ENCODE results near the gene THAP8.

Gene THAP8

DNA sequence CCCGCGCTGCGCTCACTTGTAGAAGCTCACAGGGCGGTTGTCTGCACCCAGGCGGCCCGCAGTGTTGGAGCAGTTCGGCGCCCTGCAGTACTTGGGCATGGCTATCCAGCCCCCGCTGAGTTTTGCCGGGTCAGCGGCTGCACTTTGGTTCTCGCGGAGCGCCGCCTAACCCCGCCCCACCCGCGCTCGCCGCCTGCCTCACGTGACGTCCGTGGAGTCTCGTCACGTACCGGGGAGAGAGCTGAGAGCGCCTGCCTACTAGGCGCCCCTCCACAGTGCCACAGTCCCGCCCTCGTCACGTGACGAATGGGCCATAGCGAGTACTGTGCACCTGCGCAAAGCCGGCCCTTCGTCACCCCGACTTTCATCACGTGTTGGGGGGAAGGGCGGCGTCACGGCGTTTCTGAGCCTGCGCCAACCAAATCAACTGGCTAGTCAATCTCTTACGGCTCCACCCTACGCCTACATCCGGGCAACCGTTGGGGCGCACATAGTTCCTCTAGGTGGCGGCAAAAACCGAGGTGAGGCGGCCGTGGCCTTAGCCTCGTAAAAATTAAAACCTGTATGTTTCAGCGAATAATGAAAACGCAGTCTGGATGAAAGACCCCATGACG lies at the start of gene THAP8:
Gene THAP8, minus strand, starts transcription at position 167 of the 614 bp plus-strand sequence. Its CDS starts 68 bp downstream, at position 99.
- TF ChIP-seq EZH2 (IDR thresholded peaks at IDR 0.05) (no peak), FOXP2 (optimal IDR thresholded peaks at IDR 0.05; ENCODE audit: control extremely low read depth, extremely low read length, insufficient read depth) (peak; percentile 83), POLR2AphosphoS5 (IDR thresholded peaks at IDR 0.05; ENCODE audit: borderline replicate concordance, low read depth, low read length) (peak; percentile 88)
- H3K9me3 ChIP-seq (ENCODE audit: low read depth, low read length): no peaks in the 10 kb centered on the region
- H3K36me3 ChIP-seq (ENCODE audit: insufficient read depth, low read length): peaks cover 11% of the 10 kb centered on the region; the same call in 1 of the 2 replicates
- peak within 1 kb of the TSS; percentile 86 for H3K4me3 ChIP-seq
- peak within 1 kb of the TSS; percentile 95 for H3K27ac ChIP-seq
- peak; percentile 93 for DNase-seq (ENCODE audit: low read depth, low spot score)
- peak within 1 kb of the TSS; percentile 89 for H3K9ac ChIP-seq (ENCODE audit: insufficient read length)

DNA sequence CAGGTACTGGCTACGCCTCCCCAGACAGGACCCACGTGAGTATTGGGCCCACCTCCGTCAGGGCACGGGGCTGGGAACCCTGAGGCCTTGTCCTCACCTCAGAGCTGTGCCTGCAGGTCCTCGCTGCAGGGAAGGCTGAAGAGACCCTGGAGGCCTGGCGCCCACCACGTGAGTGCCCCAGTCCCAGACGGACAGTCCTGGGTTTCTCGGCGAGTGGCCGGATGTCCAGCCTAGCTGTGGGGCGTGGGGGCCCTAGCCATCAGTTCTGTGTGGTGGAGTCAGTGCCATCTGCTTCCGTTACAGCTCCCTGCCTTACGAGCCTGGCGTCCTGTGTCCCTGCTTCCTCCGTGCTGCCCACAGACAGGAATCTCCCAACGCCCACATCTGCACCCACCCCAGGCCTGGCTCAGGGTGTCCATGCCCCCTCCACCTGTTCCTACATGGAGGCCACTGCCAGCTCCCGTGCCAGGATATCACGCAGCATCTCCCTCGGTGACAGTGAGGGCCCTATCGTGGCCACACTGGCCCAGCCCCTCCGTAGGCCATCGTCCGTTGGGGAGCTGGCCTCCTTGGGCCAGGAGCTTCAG lies 49.0 kb upstream of the THAP8 start:
- no peak overlapping the region for H3K9ac ChIP-seq (ENCODE audit: insufficient read length)
- peaks cover 17% of the 10 kb centered on the region; the same call in 1 of the 2 replicates for H3K36me3 ChIP-seq (ENCODE audit: insufficient read depth, low read length)
- H3K4me3 ChIP-seq: no peak overlapping the region
- no peak for DNase-seq (ENCODE audit: low read depth, low spot score)
- no peak for TF ChIP-seq POLR2AphosphoS5 (IDR thresholded peaks at IDR 0.05; ENCODE audit: borderline replicate concordance, low read depth, low read length)
- TF ChIP-seq FOXP2 (optimal IDR thresholded peaks at IDR 0.05; ENCODE audit: control extremely low read depth, extremely low read length, insufficient read depth): no peak
- TF ChIP-seq EZH2 (IDR thresholded peaks at IDR 0.05): no peak
- no peaks in the 10 kb centered on the region for H3K9me3 ChIP-seq (ENCODE audit: low read depth, low read length)
- H3K27ac ChIP-seq: no peak overlapping the region

- DNase-seq (ENCODE audit: low read depth, low spot score): no peak
- Histone ChIP-seq H3K4me3 (no peak overlapping the region), H3K9ac (ENCODE audit: insufficient read length) (no peak overlapping the region), H3K27ac (no peak overlapping the region), H3K9me3 (ENCODE audit: low read depth, low read length) (no peaks in the 10 kb centered on the region), H3K36me3 (ENCODE audit: insufficient read depth, low read length) (peaks cover 22% of the 10 kb centered on the region; the same call in 1 of the 2 replicates)
- no peak for TF ChIP-seq FOXP2 (optimal IDR thresholded peaks at IDR 0.05; ENCODE audit: control extremely low read depth, extremely low read length, insufficient read depth)
- TF ChIP-seq POLR2AphosphoS5 (IDR thresholded peaks at IDR 0.05; ENCODE audit: borderline replicate concordance, low read depth, low read length): no peak
- TF ChIP-seq EZH2 (IDR thresholded peaks at IDR 0.05): no peak
These were observed 47.7 kb upstream of the THAP8 start for GRCh38 chr19:36101550-36102327.

GRCh38 chr19:36100476-36100875 lies 46.4 kb upstream of the THAP8 start:
- no peak for DNase-seq (ENCODE audit: low read depth, low spot score)
- Histone ChIP-seq H3K36me3 (ENCODE audit: insufficient read depth, low read length) (peaks cover 22% of the 10 kb centered on the region; the same call in 1 of the 2 replicates), H3K9me3 (ENCODE audit: low read depth, low read length) (no peaks in the 10 kb centered on the region), H3K4me3 (no peak overlapping the region), H3K9ac (ENCODE audit: insufficient read length) (no peak overlapping the region), H3K27ac (no peak overlapping the region)
- TF ChIP-seq EZH2 (IDR thresholded peaks at IDR 0.05) (no peak), FOXP2 (optimal IDR thresholded peaks at IDR 0.05; ENCODE audit: control extremely low read depth, extremely low read length, insufficient read depth) (no peak), POLR2AphosphoS5 (IDR thresholded peaks at IDR 0.05; ENCODE audit: borderline replicate concordance, low read depth, low read length) (no peak)

DNA sequence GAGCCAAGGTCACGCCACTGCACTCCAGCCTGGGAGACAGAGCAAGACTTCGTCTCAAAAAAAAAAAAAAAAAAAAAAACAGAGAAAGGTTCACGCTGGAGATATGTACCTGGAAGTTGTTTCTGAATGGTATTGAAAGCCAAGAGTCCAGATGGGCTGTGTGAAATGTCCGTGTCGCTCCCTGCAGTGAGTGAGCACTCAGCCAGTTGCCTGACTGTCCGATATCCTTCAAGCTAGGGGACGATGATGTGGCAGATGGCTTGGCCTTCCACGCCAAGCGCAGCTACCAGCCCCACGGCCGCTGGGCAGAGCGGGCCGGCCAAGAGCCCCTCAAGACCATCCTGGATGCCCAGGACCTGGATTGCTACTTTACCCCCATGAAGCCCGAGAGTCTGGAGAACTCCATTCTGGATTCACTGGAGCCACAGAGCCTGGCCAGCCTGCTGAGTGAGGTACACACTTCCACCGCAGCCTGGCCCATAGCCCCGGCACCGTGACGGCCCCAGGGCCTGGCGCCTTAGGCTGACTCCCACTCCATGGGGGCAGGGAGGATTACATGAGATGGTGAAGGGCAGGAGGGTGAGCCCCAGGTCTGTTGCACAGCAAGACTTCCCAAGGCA lies 45.2 kb upstream of the THAP8 start:
- H3K9me3 ChIP-seq (ENCODE audit: low read depth, low read length): no peaks in the 10 kb centered on the region
- H3K9ac ChIP-seq (ENCODE audit: insufficient read length): no peak overlapping the region
- no peak for TF ChIP-seq FOXP2 (optimal IDR thresholded peaks at IDR 0.05; ENCODE audit: control extremely low read depth, extremely low read length, insufficient read depth)
- no peak for TF ChIP-seq POLR2AphosphoS5 (IDR thresholded peaks at IDR 0.05; ENCODE audit: borderline replicate concordance, low read depth, low read length)
- no peak for TF ChIP-seq EZH2 (IDR thresholded peaks at IDR 0.05)
- no peak overlapping the region for H3K27ac ChIP-seq
- no peak for DNase-seq (ENCODE audit: low read depth, low spot score)
- H3K4me3 ChIP-seq: no peak overlapping the region
- H3K36me3 ChIP-seq (ENCODE audit: insufficient read depth, low read length): peaks cover 11% of the 10 kb centered on the region; the same call in 1 of the 2 replicates

DNA sequence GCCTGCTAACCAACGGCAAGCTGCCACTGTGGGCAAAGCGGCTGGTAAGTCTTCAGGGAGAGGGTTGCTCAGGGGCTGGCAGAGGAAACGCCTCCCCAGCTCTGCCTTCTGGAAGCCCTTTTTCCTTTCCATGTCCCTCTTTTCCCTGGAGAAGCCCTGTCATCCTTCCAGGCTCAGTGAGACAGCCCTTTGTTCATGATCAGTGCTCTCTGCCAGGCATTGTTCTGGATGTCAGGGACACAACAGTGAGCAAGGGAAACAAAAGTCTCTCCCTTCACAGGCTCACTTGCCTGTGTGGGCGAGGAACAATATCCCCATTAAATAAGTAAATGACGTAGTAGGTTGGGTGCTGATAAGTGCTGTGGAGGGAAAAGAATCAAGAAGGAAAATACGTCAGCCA lies 43.0 kb upstream of the THAP8 start:
- no peak for TF ChIP-seq POLR2AphosphoS5 (IDR thresholded peaks at IDR 0.05; ENCODE audit: borderline replicate concordance, low read depth, low read length)
- no peak for TF ChIP-seq EZH2 (IDR thresholded peaks at IDR 0.05)
- no peak for TF ChIP-seq FOXP2 (optimal IDR thresholded peaks at IDR 0.05; ENCODE audit: control extremely low read depth, extremely low read length, insufficient read depth)
- DNase-seq (ENCODE audit: low read depth, low spot score): no peak
- Histone ChIP-seq H3K9ac (ENCODE audit: insufficient read length) (no peak overlapping the region), H3K9me3 (ENCODE audit: low read depth, low read length) (no peaks in the 10 kb centered on the region), H3K36me3 (ENCODE audit: insufficient read depth, low read length) (peaks cover 19% of the 10 kb centered on the region; the same call in 1 of the 2 replicates), H3K27ac (no peak overlapping the region), H3K4me3 (no peak overlapping the region)

DNA sequence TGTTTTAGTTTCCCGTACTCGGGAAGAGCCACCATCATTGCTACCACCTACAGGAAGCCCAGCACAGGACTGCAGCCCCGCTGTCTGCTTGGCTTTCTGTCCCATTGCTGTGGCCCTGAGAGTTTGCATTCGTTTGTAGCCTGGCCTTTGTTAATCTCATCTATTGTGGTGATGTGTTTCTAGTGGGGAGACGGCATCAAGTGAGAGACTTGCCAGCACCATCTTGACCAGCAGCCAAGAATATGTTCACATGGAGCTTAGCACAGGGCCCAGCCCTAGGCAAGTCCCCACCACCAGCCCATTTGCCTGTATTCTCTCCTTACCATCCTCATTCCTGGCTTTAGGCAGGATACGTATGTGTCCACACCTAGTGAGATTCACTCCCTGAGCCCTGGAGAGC lies 39.6 kb upstream of the THAP8 start:
- H3K27ac ChIP-seq: no peak overlapping the region
- H3K9me3 ChIP-seq (ENCODE audit: low read depth, low read length): no peaks in the 10 kb centered on the region
- TF ChIP-seq EZH2 (IDR thresholded peaks at IDR 0.05) (no peak), FOXP2 (optimal IDR thresholded peaks at IDR 0.05; ENCODE audit: control extremely low read depth, extremely low read length, insufficient read depth) (no peak), POLR2AphosphoS5 (IDR thresholded peaks at IDR 0.05; ENCODE audit: borderline replicate concordance, low read depth, low read length) (no peak)
- no peak overlapping the region for H3K9ac ChIP-seq (ENCODE audit: insufficient read length)
- H3K36me3 ChIP-seq (ENCODE audit: insufficient read depth, low read length): peaks cover 24% of the 10 kb centered on the region; the same call in 1 of the 2 replicates
- H3K4me3 ChIP-seq: no peak overlapping the region
- no peak for DNase-seq (ENCODE audit: low read depth, low spot score)

All from SK-N-MC (cell line).